SHP77 (cell line): ENCODE results near the gene KITLG.
A peak's percentile ranks its signal among the peaks of the same experiment; 100 is the strongest.
"Not testable (repeated sequence)": the region's sequence is repeated elsewhere in the genome, so short reads cannot be mapped to it uniquely, and the experiment has no call there.

ENCODE experiments used
- DNase-seq, 2 experiments: peaks; one replicate each; lab custom pipeline; 2025; lab: John Stamatoyannopoulos, UW

Gene KITLG

DNA sequence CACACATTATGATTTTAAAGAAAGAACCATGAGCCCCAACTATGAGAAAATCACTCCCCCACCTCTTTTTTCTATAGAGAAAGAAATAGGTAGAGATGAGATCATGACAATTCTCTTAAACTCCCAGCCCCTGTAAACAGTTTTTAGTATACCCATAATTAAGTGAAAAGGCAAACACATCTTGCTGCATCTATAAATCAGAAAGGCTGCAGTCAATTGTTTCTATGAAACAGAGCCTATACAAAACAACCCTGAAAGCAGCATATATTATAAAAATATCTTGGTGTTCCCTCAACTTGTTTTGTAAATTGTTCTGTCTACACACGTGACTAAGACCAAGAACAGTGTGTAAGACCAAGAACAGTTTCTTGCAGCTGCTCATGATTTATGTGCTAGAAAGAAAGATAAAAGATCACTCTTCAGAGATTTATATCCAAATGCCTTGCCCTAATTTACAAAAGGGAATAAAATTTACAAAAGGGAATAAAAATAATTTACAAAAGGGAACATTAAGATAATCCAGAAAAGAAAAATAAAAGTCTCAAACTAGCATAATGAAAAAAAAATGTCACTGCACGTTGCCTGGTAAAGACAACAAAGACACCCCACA is 4.8 kb downstream of the KITLG start:
- DNase-seq: peak in 1 of 2 experiments; percentile 7

GRCh38 chr12:88574278-88574677 is 6.0 kb downstream of the KITLG start:
- no peak for DNase-seq

DNA sequence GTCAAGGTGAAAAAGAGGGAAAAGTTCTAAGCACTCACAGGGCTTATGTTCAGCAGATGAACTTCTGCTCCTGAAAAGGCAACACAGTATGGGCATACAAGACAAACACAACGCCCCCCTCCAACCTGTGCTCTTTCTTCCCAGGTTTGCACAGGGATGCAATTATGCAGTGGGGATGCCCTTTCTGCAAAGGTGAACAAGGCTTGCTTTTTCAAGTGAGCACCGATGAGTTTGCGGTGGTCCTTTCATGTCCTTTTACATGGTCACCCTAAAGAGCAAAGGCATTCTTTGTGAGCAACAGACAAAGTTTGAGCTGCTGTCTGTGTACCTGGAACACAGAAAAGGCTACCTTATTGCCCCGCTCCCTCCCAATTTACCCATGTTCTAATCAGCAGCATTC is 6.7 kb downstream of the KITLG start:
- no peak for DNase-seq

- no peak for DNase-seq
Measured at GRCh38 chr12:88572781-88573549, 7.3 kb downstream of the KITLG start.

GRCh38 chr12:88571543-88571942 is 8.7 kb downstream of the KITLG start:
- DNase-seq: no peak

DNA sequence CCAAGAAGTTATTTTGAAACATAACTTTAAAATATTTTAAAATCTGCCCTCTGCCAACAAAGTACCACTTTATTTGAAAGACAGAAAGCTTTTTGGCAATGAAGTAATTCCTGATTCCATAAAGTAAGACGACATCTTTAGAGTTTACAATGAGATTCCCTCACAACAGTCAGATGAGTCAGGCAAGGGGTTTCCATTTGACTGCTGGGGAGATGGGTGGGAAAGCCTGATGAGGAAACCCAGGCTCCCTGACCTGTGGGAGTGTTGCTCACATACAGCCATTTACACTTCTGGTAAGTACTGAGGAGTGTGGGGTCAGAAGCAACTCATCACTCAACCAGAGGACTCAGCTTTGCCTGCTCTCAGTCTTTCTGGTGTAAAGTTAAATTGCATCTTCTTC is 10.2 kb downstream of the KITLG start:
- no peak for DNase-seq

- peak in 1 of 2 experiments; percentile 43 for DNase-seq
Measured at GRCh38 chr12:88566430-88566829, 13.8 kb downstream of the KITLG start.

GRCh38 chr12:88562846-88563582 is 17.3 kb downstream of the KITLG start:
- no peak for DNase-seq

GRCh38 chr12:88562151-88562550 is 18.1 kb downstream of the KITLG start:
- DNase-seq: peak in 1 of 2 experiments; percentile 11

- no peak for DNase-seq
Measured at GRCh38 chr12:88559772-88560171, 20.5 kb downstream of the KITLG start.

DNA sequence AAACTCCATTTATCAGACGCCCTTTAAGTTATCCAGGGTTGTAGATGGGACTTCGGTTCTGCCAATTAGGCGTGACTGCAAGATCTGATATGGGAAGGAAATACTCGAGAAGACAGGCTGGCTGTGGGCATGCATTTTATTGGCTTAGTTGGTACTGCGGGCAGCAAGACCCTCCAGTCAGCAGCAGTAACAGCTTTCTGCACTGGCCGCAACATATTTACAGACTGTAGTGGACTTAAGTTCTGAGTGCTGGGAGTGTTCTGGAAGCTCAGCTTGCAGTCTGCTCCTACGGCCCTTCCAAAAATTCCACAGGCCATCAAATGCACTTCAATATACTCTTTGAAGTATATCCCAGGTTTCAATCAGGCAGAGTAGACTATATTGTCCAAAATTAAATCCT is 21.1 kb downstream of the KITLG start:
- DNase-seq: no peak

- DNase-seq: no peak
Measured at GRCh38 chr12:88558340-88558867, 21.9 kb downstream of the KITLG start.

DNA sequence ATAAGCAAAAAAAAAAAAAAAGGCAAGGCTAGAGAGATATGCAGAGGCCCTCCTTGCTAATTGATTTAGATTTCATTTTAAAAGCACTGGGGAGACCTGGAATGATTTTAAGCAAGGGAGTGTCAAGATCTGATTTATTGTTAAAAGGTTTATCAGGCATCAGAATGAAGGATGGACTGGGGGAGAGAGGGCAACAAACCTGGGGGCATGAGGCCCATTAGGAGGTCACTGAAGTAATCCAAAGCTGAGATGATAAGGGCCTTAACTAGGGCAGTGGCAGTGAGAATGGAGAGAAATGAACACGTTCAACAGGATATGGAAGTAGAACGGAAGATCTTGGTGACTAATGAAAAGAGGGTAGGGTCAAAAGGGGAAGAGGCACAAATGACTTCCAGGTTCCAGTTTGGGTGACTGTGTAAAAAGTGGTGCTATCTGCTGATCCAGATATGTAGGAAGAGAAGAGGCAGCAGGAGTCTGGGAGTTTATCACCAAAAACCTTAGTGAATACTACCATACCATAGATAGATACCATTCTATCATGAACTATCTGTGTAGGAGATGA is 24.0 kb downstream of the KITLG start:
- no peak for DNase-seq

GRCh38 chr12:88553941-88554658 is 26.2 kb downstream of the KITLG start:
- DNase-seq: peak; percentile 94

- DNase-seq: no peak
Measured at GRCh38 chr12:88552610-88553079, 27.6 kb downstream of the KITLG start.

DNA sequence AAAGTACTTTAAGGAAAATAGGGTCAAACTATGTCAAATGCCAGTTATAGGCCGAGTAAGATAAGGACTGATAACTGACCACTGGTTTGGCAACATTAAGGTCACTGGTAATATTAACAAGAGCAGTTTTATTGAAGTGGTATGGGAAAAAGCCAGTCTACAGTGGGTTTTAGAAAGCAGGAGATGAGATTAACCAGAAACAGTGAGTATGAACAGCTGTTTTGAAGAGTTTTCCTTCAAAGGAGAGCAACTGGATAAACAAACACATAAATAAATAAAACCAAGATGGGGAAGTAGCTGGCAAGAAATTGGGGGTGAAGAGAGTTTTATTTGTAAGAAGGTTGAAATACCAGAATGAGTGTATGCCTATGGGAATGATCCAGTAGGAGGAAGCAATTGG is 30.3 kb downstream of the KITLG start:
- DNase-seq: no peak

DNA sequence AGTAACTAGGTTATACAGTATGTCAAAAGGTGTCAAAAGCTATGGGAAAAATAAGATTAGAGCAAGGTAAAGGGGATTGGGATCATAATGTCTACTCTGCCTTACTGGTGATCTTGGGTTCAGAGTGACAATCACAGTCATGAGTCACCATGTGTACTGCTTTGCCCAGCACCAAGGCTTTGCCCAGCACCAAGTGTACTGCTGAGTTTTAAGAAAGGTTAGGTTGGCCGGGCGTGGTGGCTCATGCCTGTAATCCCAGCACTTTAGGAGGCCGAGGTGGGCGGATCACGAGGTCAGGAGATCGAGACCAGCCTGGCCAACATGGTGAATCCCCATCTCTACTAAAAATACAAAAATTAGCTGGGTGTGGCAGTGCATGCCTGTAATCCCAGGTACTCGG is 32.3 kb downstream of the KITLG start:
- not testable (repeated sequence) for DNase-seq

- no peak for DNase-seq
Measured at GRCh38 chr12:88546853-88547252, 33.4 kb downstream of the KITLG start.

- no peak for DNase-seq
Measured at GRCh38 chr12:88546226-88546625, 34.0 kb downstream of the KITLG start.

- DNase-seq: no peak
Measured at GRCh38 chr12:88544991-88545980, 35.0 kb downstream of the KITLG start.
